Measurements from ENCODE around the gene LRCH4. TPM values are rescaled to one million over a fixed set of nuclear protein-coding genes. Genes with fewer than 3 reads are reported as not detected.
A peak's percentile ranks its signal among the peaks of the same experiment; 100 is the strongest.

The LRCH4 gene
- polyA plus RNA-seq, 1 donor (not counting 4 experiments of a cell fraction or from before 2014, with no cell fraction given), result 4.9 TPM

DNA sequence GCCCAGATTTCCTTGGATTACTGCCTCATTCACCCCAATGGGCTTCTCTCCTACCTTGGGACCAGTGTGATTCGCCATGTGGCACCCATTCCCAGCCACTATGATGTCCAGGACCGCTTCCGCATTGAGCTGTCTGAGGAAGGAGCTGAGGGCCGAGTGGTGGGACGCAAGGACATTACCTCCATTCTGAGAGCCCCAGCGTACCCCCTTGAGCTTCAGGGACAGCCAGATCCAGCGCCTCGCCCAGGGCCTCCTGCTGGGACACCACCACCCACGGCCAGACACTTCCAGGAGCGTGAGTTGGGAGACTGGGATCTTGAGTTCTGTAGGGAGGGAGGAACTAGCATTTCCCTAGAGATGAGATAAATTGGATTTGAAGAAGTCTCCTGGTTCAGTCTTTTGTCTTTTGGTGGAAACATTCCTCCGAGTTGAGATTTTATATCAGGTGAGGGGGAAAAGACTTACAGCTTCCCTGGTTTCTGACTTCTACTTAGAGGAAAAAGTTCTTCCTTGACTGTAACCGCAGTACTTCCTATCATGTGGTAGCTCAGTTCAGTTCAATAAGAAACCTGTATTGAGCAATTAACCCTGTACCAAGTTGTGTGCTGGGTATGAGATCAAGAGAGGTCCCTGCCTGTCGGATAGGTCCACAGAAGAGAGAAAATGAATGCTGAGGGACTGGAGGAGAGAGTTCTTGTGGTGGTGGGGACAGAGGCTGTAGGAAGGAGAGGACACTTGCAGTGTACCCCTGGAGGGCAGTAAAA lies 27.7 kb upstream of the LRCH4 start:
- no peak for FAIRE-seq
- no peak overlapping the region for H3K27ac ChIP-seq (ENCODE audit: control insufficient read depth, insufficient read depth, low read length)

DNA sequence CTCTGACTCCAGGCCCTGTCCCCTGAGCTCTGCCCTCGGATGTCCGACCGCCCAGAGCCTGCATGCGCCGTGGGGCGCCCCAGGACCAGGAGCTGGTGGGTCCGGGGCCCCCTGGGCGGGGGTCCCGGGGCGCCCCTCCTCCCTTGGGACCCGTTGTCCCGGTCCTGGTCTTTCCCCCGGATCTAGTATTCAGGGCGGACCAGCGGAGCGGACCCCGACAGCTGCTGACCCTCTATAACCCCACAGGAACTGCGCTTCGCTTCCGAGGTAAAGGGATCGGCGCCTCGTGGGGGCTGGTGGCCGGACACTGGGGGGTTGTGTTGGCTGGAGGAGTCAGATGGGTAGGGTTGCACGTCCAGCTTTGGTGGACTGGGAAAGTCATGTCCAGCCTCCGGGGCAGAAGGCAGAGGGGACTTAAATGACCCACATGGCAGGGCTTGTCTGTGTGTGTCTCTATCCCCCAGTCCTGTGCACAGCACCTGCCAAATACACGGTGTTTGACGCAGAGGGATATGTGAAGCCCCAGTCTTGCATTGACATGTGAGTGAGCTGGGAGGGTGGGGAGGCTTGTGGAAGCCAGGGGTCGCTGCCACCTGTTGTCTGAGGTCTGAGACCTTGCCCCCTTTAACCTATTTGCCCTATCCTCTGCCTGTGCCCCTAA lies 26.9 kb upstream of the LRCH4 start:
- Histone ChIP-seq H3K27ac (ENCODE audit: control insufficient read depth, insufficient read depth, low read length) (no peak overlapping the region), H3K4me1 (ENCODE audit: control insufficient read depth, extremely low read depth, insufficient read depth, low read length) (peaks cover 9% of the 10 kb centered on the region), H3K27me3 (ENCODE audit: control insufficient read depth, extremely low read depth, insufficient read depth, low read length) (no peaks in the 10 kb centered on the region), H3K9me3 (ENCODE audit: control insufficient read depth, low read depth, low read length) (no peaks in the 10 kb centered on the region), H4K20me1 (ENCODE audit: control insufficient read depth, extremely low read depth, insufficient read depth, low read length) (no peaks in the 10 kb centered on the region), H2AFZ (ENCODE audit: control insufficient read depth, low read length) (peak overlapping the region; percentile 73), H3K4me2 (ENCODE audit: control insufficient read depth, extremely low read depth, insufficient read depth, low read depth, low read length) (peak overlapping the region; percentile 88), H3K9me1 (ENCODE audit: control insufficient read depth, extremely low read depth, insufficient read depth, low read length) (no peaks in the 10 kb centered on the region), H3K36me3 (ENCODE audit: control insufficient read depth in 2 of 2, extremely low read depth in 1 of 2, insufficient read depth in 2 of 2, low read length in 2 of 2) (no peaks in the 10 kb centered on the region), H3K9ac (ENCODE audit: control insufficient read depth, extremely low read depth, insufficient read depth, low read length) (peak overlapping the region; percentile 86), H3K79me2 (ENCODE audit: control insufficient read depth, insufficient read depth, low read length) (no peaks in the 10 kb centered on the region), H3K4me3 (ENCODE audit: control insufficient read depth in 2 of 3, extremely low read depth in 1 of 3, insufficient read depth in 2 of 3, low read depth in 1 of 3, low read length in 3 of 3) (peak overlapping the region; percentile 58 to 92 (median 90))
- DNase-seq (ENCODE audit: low read depth, low spot score) (no peak), FAIRE-seq (no peak)
- dilution Hi-C loops (cut with MboI; ENCODE audit: extremely low pct_ligation_motif_present, low sequenced_read_pairs), result no loop called here
- TF ChIP-seq, protein P1, sequence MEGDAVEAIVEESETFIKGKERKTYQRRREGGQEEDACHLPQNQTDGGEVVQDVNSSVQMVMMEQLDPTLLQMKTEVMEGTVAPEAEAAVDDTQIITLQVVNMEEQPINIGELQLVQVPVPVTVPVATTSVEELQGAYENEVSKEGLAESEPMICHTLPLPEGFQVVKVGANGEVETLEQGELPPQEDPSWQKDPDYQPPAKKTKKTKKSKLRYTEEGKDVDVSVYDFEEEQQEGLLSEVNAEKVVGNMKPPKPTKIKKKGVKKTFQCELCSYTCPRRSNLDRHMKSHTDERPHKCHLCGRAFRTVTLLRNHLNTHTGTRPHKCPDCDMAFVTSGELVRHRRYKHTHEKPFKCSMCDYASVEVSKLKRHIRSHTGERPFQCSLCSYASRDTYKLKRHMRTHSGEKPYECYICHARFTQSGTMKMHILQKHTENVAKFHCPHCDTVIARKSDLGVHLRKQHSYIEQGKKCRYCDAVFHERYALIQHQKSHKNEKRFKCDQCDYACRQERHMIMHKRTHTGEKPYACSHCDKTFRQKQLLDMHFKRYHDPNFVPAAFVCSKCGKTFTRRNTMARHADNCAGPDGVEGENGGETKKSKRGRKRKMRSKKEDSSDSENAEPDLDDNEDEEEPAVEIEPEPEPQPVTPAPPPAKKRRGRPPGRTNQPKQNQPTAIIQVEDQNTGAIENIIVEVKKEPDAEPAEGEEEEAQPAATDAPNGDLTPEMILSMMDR (optimal IDR thresholded peaks at IDR 0.05 in 1 of 3, IDR thresholded peaks at IDR 0.05 in 1 of 3, conservative IDR thresholded peaks at IDR 0.05 in 1 of 3; ENCODE audit: extremely low read depth in 1 of 3, insufficient read depth in 2 of 3, low read length in 3 of 3), result peak in 1 of 3 experiments; percentile 28
- TF ChIP-seq EZH2 (IDR thresholded peaks at IDR 0.05; ENCODE audit: low read length), result no peak

More for the DNA sequence above, 27.7 kb upstream of the LRCH4 start:
- H3K9ac ChIP-seq (ENCODE audit: control insufficient read depth, extremely low read depth, insufficient read depth, low read length), result no peak overlapping the region
- H3K9me1 ChIP-seq (ENCODE audit: control insufficient read depth, extremely low read depth, insufficient read depth, low read length), result no peaks in the 10 kb centered on the region
- no peaks in the 10 kb centered on the region for H3K79me2 ChIP-seq (ENCODE audit: control insufficient read depth, insufficient read depth, low read length)
- no peak overlapping the region for H2AFZ ChIP-seq (ENCODE audit: control insufficient read depth, low read length)
- H3K36me3 ChIP-seq (ENCODE audit: control insufficient read depth in 2 of 2, extremely low read depth in 1 of 2, insufficient read depth in 2 of 2, low read length in 2 of 2), result no peaks in the 10 kb centered on the region
- no peaks in the 10 kb centered on the region for H3K27me3 ChIP-seq (ENCODE audit: control insufficient read depth, extremely low read depth, insufficient read depth, low read length)
- H3K4me3 ChIP-seq (ENCODE audit: control insufficient read depth in 2 of 3, extremely low read depth in 1 of 3, insufficient read depth in 2 of 3, low read depth in 1 of 3, low read length in 3 of 3), result peak overlapping the region in 2 of 3 experiments; percentile 90 to 92
- no peak for DNase-seq (ENCODE audit: low read depth, low spot score)
- peak overlapping the region; percentile 88 for H3K4me2 ChIP-seq (ENCODE audit: control insufficient read depth, extremely low read depth, insufficient read depth, low read depth, low read length)
- no peaks in the 10 kb centered on the region for H3K9me3 ChIP-seq (ENCODE audit: control insufficient read depth, low read depth, low read length)
- dilution Hi-C loops (cut with MboI; ENCODE audit: extremely low pct_ligation_motif_present, low sequenced_read_pairs), result no loop called here
- H3K4me1 ChIP-seq (ENCODE audit: control insufficient read depth, extremely low read depth, insufficient read depth, low read length), result peaks cover 9% of the 10 kb centered on the region
- no peak for TF ChIP-seq EZH2 (IDR thresholded peaks at IDR 0.05; ENCODE audit: low read length)
- H4K20me1 ChIP-seq (ENCODE audit: control insufficient read depth, extremely low read depth, insufficient read depth, low read length), result no peaks in the 10 kb centered on the region

All from keratinocyte (primary cell).